B cell (primary cell): ENCODE results near the gene SPATA20. TPM values are rescaled to one million over a fixed set of nuclear protein-coding genes. Genes with fewer than 3 reads are reported as not detected.

Experiments used
- ATAC-seq: fragments of 200-7000 bp; cut with Tn5 transposase; one replicate; pipeline ENCODE4 v1.10.0; 2021; ENCODE audit warnings: low read depth, mild to moderate bottlenecking, moderate number of reproducible peaks, moderate library complexity
- CTCF ChIA-PET: fragments of 350-600 bp; sonication (Branson Sonifier 250); formaldehyde crosslinking; loops from one replicate; lab custom pipeline; 2021; ENCODE audit warnings: antibody characterized with exemption, inconsistent platforms; lab: Charles Lee
- POLR2A ChIA-PET: fragments of 350-600 bp; sonication (Branson Sonifier 250); formaldehyde crosslinking; loops from one replicate; lab custom pipeline; 2021; ENCODE audit warnings: antibody characterized with exemption; lab: Charles Lee
- DNase-seq: peaks from one replicate; pipeline ENCODE4 v3.0.0; 2013
- H2AFZ ChIP-seq: 2 replicates; pipeline ENCODE4 v1.6.1; 2012; ENCODE audit warnings: mild to moderate bottlenecking, low read depth, low read length; ENCODE audit not compliant: insufficient read depth, poor library complexity, severe bottlenecking
- H3K27ac ChIP-seq, 2 donors: 1 replicate in 1 of 2; 2 replicates in 1 of 2; pipeline ENCODE4 v1.5.1; 2012 to 2013; ENCODE audit warnings: low read length in 2 of 2, mild to moderate bottlenecking in 2 of 2, moderate library complexity in 1 of 2
- H3K27me3 ChIP-seq, 4 experiments: fragments of 200-600 bp in 1 of 4; sonication (generic) in 1 of 4; replicated peaks in 1 of 4; 1 replicate in 2 of 4; 2 replicates in 2 of 4; pipeline versions ENCODE4 v1.6.1 to v1.7.0; 2013 to 2016; ENCODE audit warnings: low read length in 3 of 4, mild to moderate bottlenecking in 2 of 4, mixed read lengths in 1 of 4, moderate library complexity in 1 of 4; ENCODE audit not compliant: insufficient read depth in 4 of 4, control insufficient read depth in 3 of 4; ENCODE audit errors: control extremely low read depth in 1 of 4
- H3K36me3 ChIP-seq, 2 experiments: replicated peaks in 1 of 2; 1 replicate in 1 of 2; 2 replicates in 1 of 2; pipeline versions ENCODE4 v1.6.1 to v1.7.1; 2013; ENCODE audit warnings: low read length in 1 of 2; ENCODE audit not compliant: insufficient read depth in 2 of 2, control insufficient read depth in 1 of 2; ENCODE audit errors: control extremely low read depth in 1 of 2, extremely low read depth in 1 of 2
- H3K4me1 ChIP-seq, 2 donors: fragments of 200-600 bp in 1 of 2; sonication (generic) in 1 of 2; 1 replicate in 1 of 2; 2 replicates in 1 of 2; pipeline versions ENCODE4 v1.5.1 to v1.6.1; 2013 to 2017; ENCODE audit warnings: low read length in 2 of 2; ENCODE audit not compliant: control insufficient read depth in 2 of 2, insufficient read depth in 2 of 2
- H3K4me2 ChIP-seq: replicated peaks from 2 replicates; pipeline ENCODE3; 2012; ENCODE audit warnings: mild to moderate bottlenecking, low read depth, low read length; ENCODE audit not compliant: poor library complexity, severe bottlenecking
- H3K4me3 ChIP-seq, 5 experiments: fragments of 200-600 bp in 1 of 5; sonication (generic) in 1 of 5; 1 replicate in 3 of 5; 2 replicates in 2 of 5; pipeline versions ENCODE4 v1.5.1 to v1.7.0; 2011 to 2016; ENCODE audit warnings: low read length in 4 of 5, mild to moderate bottlenecking in 4 of 5, low read depth in 2 of 5, control low read depth in 1 of 5, moderate library complexity in 1 of 5; ENCODE audit not compliant: insufficient read depth in 1 of 5; ENCODE audit errors: control extremely low read depth in 1 of 5, extremely low read depth in 1 of 5
- H3K79me2 ChIP-seq: fragments of 200-600 bp; sonication (generic); one replicate; pipeline ENCODE4 v1.6.0; 2016; ENCODE audit warnings: low read length; ENCODE audit not compliant: control insufficient read depth, insufficient read depth
- H3K9ac ChIP-seq: fragments of 200-600 bp; sonication (generic); 2 replicates; pipeline ENCODE4 v1.6.1; 2017; ENCODE audit warnings: mild to moderate bottlenecking, low read length, moderate library complexity
- H3K9me3 ChIP-seq, 3 donors: one replicate each; pipeline versions ENCODE4 v1.6.1 to v1.7.1; 2013; ENCODE audit warnings: low read length in 2 of 3; ENCODE audit not compliant: control insufficient read depth in 2 of 3, insufficient read depth in 1 of 3; ENCODE audit errors: control extremely low read depth in 1 of 3
- H4K20me1 ChIP-seq: 2 replicates; pipeline ENCODE4 v1.6.0; 2012; ENCODE audit warnings: mild to moderate bottlenecking, low read length; ENCODE audit not compliant: insufficient read depth, control insufficient read depth, poor library complexity, severe bottlenecking
- H3K27ac Mint-ChIP-seq: one replicate; pipeline ENCODE4 v1.8.0; 2021; ENCODE audit warnings: mixed read lengths
- H3K27me3 Mint-ChIP-seq: one replicate; pipeline ENCODE4 v1.8.0; 2021; ENCODE audit warnings: mixed read lengths
- H3K4me1 Mint-ChIP-seq: one replicate; pipeline ENCODE4 v1.8.0; 2021; ENCODE audit warnings: mixed read lengths
- H3K4me3 Mint-ChIP-seq: one replicate; pipeline ENCODE4 v1.8.0; 2021; ENCODE audit warnings: mixed read lengths
- H3K9me3 Mint-ChIP-seq: one replicate; pipeline ENCODE4 v1.8.0; 2022; ENCODE audit warnings: mixed read lengths; ENCODE audit not compliant: insufficient read depth
- EZH2 ChIP-seq: IDR thresholded peaks from 2 replicates; pipeline ENCODE4 v1.6.1; 2012; ENCODE audit warnings: borderline replicate concordance, low read depth, mild to moderate bottlenecking, moderate library complexity, low read length; ENCODE audit not compliant: insufficient read depth, poor library complexity, severe bottlenecking
- WGBS: methylation state at CpG from one replicate; pipeline ENCODE4 v1.1.5; 2013; ENCODE audit warnings: missing lambda C conversion rate; ENCODE audit not compliant: insufficient coverage; 5-methylcytosine and 5-hydroxymethylcytosine counted together
- intact Hi-C: fragments of 100-400 bp; cut with micrococcal nuclease; formaldehyde crosslinking; loops from one replicate; pipeline ENCODE4 v1.10.0; 2022
- polyA plus RNA-seq: library from polyadenylated mRNA; depleted of rRNA; stranded (reverse); fragments of >200 nt; gene quantifications from 2 replicates; pipeline ENCODE4 v1.2.3, GENCODE V29; 2012
- total RNA-seq, 2 donors: library from RNA; stranded (reverse); fragments of 120-200 nt in 1 of 2; gene quantifications; 1 replicate in 1 of 2; 2 replicates in 1 of 2; pipeline versions ENCODE4 v1.2.3 to v1.2.4, GENCODE V29; 2013 to 2022
- TF ChIP-seq, protein P1 (sequence below): fragments of 200-600 bp; IDR thresholded peaks from one replicate; pipeline ENCODE4 v1.8.0; 2022; ENCODE audit warnings: antibody characterized with exemption, mild to moderate bottlenecking

The SPATA20 gene
- total and polyA plus RNA-seq, 2 donors (not counting 1 experiment from before 2014, with no cell fraction given): 61.7 to 68.5 TPM

- CTCF ChIA-PET: interaction anchor here (1.5 kb wide), 1 partner anchor 147 kb away, joined by 7 read pairs; no protein-coding TSS in a partner anchor
- no peak overlapping the region for H2AFZ ChIP-seq
- Mint-ChIP-seq H3K4me1 (peaks cover 10% of the 10 kb centered on the region), H3K27me3 (no peaks in the 10 kb centered on the region), H3K4me3 (no peak overlapping the region), H3K27ac (no peak overlapping the region), H3K9me3 (no peaks in the 10 kb centered on the region)
- H3K79me2 ChIP-seq: no peaks in the 10 kb centered on the region
- H3K4me3 ChIP-seq: no peak overlapping the region
- H3K9ac ChIP-seq: no peak overlapping the region
- no peak for ATAC-seq
- H3K9me3 ChIP-seq: no peaks in the 10 kb centered on the region
- H3K36me3 ChIP-seq: peaks cover 0 to 3% of the 10 kb centered on the region in 2 experiments
- TF ChIP-seq, protein P1, sequence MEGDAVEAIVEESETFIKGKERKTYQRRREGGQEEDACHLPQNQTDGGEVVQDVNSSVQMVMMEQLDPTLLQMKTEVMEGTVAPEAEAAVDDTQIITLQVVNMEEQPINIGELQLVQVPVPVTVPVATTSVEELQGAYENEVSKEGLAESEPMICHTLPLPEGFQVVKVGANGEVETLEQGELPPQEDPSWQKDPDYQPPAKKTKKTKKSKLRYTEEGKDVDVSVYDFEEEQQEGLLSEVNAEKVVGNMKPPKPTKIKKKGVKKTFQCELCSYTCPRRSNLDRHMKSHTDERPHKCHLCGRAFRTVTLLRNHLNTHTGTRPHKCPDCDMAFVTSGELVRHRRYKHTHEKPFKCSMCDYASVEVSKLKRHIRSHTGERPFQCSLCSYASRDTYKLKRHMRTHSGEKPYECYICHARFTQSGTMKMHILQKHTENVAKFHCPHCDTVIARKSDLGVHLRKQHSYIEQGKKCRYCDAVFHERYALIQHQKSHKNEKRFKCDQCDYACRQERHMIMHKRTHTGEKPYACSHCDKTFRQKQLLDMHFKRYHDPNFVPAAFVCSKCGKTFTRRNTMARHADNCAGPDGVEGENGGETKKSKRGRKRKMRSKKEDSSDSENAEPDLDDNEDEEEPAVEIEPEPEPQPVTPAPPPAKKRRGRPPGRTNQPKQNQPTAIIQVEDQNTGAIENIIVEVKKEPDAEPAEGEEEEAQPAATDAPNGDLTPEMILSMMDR: no peak
- TF ChIP-seq EZH2: no peak
- WGBS: 95% methylated on average over 11 of the region's 11 CpGs
- POLR2A ChIA-PET: no interaction called here
- peaks cover 9 to 13% of the 10 kb centered on the region in 2 donors for H3K4me1 ChIP-seq
- H3K4me2 ChIP-seq: no peak overlapping the region
- no peak overlapping the region for H3K27ac ChIP-seq
- DNase-seq: no peak
- no peaks in the 10 kb centered on the region for H4K20me1 ChIP-seq
- intact Hi-C loops: loop anchor here (5.0 kb wide), 1 partner anchor 617 kb away; the partner anchor contains the start of gene NME2
- peaks cover 0 to 2% (median 0%) of the 10 kb centered on the region in 4 experiments for H3K27me3 ChIP-seq
Observed at GRCh38 chr17:50549969-50550368, 3.0 kb downstream of the SPATA20 start.

- Histone ChIP-seq H3K9me3 (no peaks in the 10 kb centered on the region), H2AFZ (no peak overlapping the region), H3K27ac (no peak overlapping the region), H3K27me3 (peaks cover 0 to 5% (median 0%) of the 10 kb centered on the region in 4 experiments), H3K79me2 (no peaks in the 10 kb centered on the region), H4K20me1 (no peaks in the 10 kb centered on the region), H3K4me3 (no peak overlapping the region), H3K36me3 (peaks cover 0 to 3% of the 10 kb centered on the region in 2 experiments), H3K4me1 (peaks cover 9 to 13% of the 10 kb centered on the region in 2 donors), H3K4me2 (no peak overlapping the region), H3K9ac (no peak overlapping the region)
- no peak for ATAC-seq
- DNase-seq: no peak
- POLR2A ChIA-PET: no interaction called here
- no peak overlapping the region for H3K27ac Mint-ChIP-seq
- WGBS: 93% methylated on average over 28 of the region's 32 CpGs
- no peak for TF ChIP-seq EZH2
- TF ChIP-seq, protein P1: no peak
- no peaks in the 10 kb centered on the region for H3K27me3 Mint-ChIP-seq
- intact Hi-C loops: no loop called here
- H3K4me3 Mint-ChIP-seq: no peak overlapping the region
- peaks cover 10% of the 10 kb centered on the region for H3K4me1 Mint-ChIP-seq
- CTCF ChIA-PET: interaction anchor here (0.9 to 1.5 kb wide), 3 partner anchors 9 to 146 kb away, joined by 4 to 7 read pairs (median 5); no protein-coding TSS in a partner anchor
- no peaks in the 10 kb centered on the region for H3K9me3 Mint-ChIP-seq
Observed at GRCh38 chr17:50550661-50551432, 3.9 kb downstream of the SPATA20 start.
